Psoas muscle (tissue), 8 donors: Measurements from ENCODE around the gene G3BP1. TPM values are rescaled to one million over a fixed set of nuclear protein-coding genes. Genes with fewer than 3 reads are reported as not detected.

Experiments
- ATAC-seq, 4 donors: fragments of 200-7000 bp; cut with Tn5 transposase; one replicate each; pipeline ENCODE4 v1.9.1; 2020; ENCODE audit warnings: moderate library complexity in 3 of 4, mild to moderate bottlenecking in 2 of 4
- DNase-seq, 2 donors: peaks; one replicate each; pipeline ENCODE4 v3.0.0-alpha.2; 2020
- H3K27ac ChIP-seq: fragments of 200-600 bp; one replicate; pipeline ENCODE4 v1.8.0; 2022
- H3K27me3 ChIP-seq, 3 donors: fragments of 200-600 bp in 1 of 3; one replicate each; pipeline versions ENCODE4 v1.6.1 to v1.8.0; 2013 to 2022; ENCODE audit warnings: low read length in 2 of 3, mild to moderate bottlenecking in 2 of 3, moderate library complexity in 1 of 3; ENCODE audit not compliant: insufficient read depth in 3 of 3
- H3K36me3 ChIP-seq, 2 donors: fragments of 200-600 bp in 1 of 2; one replicate each; pipeline versions ENCODE4 v1.6.1 to v1.8.0; 2013 to 2022; ENCODE audit warnings: low read depth in 1 of 2, mild to moderate bottlenecking in 1 of 2, moderate library complexity in 1 of 2; ENCODE audit not compliant: insufficient read depth in 1 of 2
- H3K4me1 ChIP-seq: fragments of 200-600 bp; one replicate; pipeline ENCODE4 v1.8.0; 2022
- H3K4me3 ChIP-seq: fragments of 200-600 bp; one replicate; pipeline ENCODE4 v1.8.0; 2022; ENCODE audit warnings: mild to moderate bottlenecking
- H3K9me3 ChIP-seq: fragments of 200-600 bp; one replicate; pipeline ENCODE4 v1.8.0; 2022
- WGBS, 3 donors: extraction: QIAGEN DNeasy Blood & Tissue Kit; methylation state at CpG; one replicate each; pipeline versions ENCODE4 v1.1.6 to v1.1.7; 2013; 5-methylcytosine and 5-hydroxymethylcytosine counted together
- intact Hi-C, 2 donors: fragments of 100-400 bp; cut with DNase I; formaldehyde crosslinking; loops; one replicate each; pipeline versions ENCODE4 v1.11.0 to v1.14.2; 2022
- polyA plus RNA-seq, 3 donors: library from polyadenylated mRNA; stranded (reverse); fragments of 200-250 nt; gene quantifications; one replicate each; pipeline ENCODE4 v1.2.3, GENCODE V29; 2013
- total RNA-seq, 4 donors: library from RNA; stranded (reverse); fragmentation: NEBNext Ultra II Directional in 2 of 4; extraction: Animal tissue kit (Norgen Biotek cat#: 25700) in 2 of 4; gene quantifications; one replicate each; pipeline versions ENCODE4 v1.2.1 to v1.2.4, GENCODE V29; 2021 to 2023
- TF ChIP-seq, protein P1 (sequence below): fragments of 200-600 bp; IDR thresholded peaks from one replicate; pipeline ENCODE4 v1.8.0; 2022; ENCODE audit warnings: antibody characterized with exemption
- donor health status: healthy with polysubstance abuse.
- donor health status: DM: no; HTN: no; CAD: no; lungs with moderate emphysema.
- donor health status: Bipolar disorder and iron deficiency.
- donor health status: healthy.
- donor health status: DM: yes; HTN: yes; CAD: no.
- donor health status: DM: no; HTN: no; CAD: no.
- donor health status: DM: no; HTN: no; CAD: no.
- donor health status: DM: yes; HTN: yes; CAD: no.

The G3BP1 gene
- total and polyA plus RNA-seq, 7 donors, result 47.0 to 230 (median 132) TPM

DNA sequence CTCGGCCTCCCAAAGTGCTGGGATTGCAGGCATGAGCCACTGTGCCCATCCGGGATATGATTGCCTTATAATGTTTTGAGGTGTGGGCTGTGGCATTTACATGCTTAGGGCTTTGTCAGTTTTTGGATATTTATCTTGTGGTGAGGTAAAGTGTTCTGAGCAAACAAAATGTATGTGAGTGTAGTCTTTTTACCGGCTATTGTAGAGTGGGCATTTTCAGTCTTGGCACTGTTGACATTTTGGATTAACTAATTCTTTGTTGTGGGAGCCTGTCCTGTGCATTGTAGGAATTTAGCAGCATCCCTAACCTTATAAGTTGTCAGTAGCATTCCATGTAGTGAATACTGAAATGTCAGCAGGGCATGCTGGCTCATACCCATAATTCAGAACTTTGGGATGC lies 21.6 kb downstream of the G3BP1 start:
- TF ChIP-seq, protein P1, sequence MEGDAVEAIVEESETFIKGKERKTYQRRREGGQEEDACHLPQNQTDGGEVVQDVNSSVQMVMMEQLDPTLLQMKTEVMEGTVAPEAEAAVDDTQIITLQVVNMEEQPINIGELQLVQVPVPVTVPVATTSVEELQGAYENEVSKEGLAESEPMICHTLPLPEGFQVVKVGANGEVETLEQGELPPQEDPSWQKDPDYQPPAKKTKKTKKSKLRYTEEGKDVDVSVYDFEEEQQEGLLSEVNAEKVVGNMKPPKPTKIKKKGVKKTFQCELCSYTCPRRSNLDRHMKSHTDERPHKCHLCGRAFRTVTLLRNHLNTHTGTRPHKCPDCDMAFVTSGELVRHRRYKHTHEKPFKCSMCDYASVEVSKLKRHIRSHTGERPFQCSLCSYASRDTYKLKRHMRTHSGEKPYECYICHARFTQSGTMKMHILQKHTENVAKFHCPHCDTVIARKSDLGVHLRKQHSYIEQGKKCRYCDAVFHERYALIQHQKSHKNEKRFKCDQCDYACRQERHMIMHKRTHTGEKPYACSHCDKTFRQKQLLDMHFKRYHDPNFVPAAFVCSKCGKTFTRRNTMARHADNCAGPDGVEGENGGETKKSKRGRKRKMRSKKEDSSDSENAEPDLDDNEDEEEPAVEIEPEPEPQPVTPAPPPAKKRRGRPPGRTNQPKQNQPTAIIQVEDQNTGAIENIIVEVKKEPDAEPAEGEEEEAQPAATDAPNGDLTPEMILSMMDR, result no peak
- WGBS, 3 donors, result 92 to 97% (median 96%) methylated on average over 3 of the region's 3 CpGs
- DNase-seq, result no peak
- intact Hi-C loops, result no loop called here
- Histone ChIP-seq H3K9me3 (no peaks in the 10 kb centered on the region), H3K4me1 (no peaks in the 10 kb centered on the region), H3K4me3 (no peak overlapping the region), H3K27ac (no peak overlapping the region), H3K36me3 (peaks cover 17 to 99% of the 10 kb centered on the region in 2 donors), H3K27me3 (no peaks in the 10 kb centered on the region)
- ATAC-seq, result no peak

DNA sequence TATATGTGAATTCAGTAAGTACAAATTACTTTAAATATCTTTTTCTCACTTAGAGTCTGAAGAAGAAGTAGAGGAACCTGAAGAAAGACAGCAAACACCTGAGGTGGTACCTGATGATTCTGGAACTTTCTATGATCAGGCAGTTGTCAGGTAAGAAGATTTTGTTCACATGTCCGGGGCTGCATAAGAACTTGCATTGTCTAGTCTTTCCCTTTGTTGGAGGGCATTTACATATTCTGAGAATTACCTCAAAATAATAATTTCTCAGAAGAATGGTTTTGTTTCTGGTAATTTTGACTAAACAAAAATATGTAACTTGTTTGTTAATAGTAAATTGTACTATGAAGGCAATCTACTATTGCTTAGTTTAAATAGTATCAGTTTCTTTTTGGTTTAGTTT lies 23.7 kb downstream of the G3BP1 start:
- Histone ChIP-seq H3K9me3 (no peaks in the 10 kb centered on the region), H3K4me1 (no peaks in the 10 kb centered on the region), H3K4me3 (no peak overlapping the region), H3K27me3 (no peaks in the 10 kb centered on the region), H3K27ac (no peak overlapping the region), H3K36me3 (peaks cover 17 to 100% of the 10 kb centered on the region in 2 donors)
- DNase-seq (no peak), ATAC-seq (no peak)
- intact Hi-C loops, result no loop called here
- WGBS, 3 donors, result 89 to 95% (median 92%) methylated on average over 1 of the region's 1 CpG
- TF ChIP-seq, protein P1, result no peak

DNA sequence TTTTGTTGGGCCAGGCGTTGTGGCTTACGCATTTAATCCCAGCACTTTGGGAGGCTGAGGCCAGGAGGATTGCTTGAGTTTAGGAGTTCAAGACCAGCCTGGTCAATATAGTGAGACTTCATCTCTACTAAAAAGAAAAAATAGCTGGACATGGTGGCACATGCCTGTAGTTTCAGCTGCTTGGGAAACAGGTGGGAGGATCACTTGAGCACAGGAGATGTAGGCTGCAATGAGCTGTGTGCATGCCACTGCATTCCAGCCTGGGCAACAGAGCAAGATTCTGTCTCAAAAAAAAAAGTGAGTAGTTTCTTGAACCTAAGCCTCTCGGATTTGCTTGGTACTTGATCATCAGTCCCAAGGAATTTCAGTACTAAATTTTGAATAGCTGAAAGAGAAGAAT lies 26.9 kb downstream of the G3BP1 start:
- DNase-seq (no peak), ATAC-seq (peak; percentile 47 to 63 (median 56))
- intact Hi-C loops, result no loop called here
- no peak overlapping the region for H3K27ac ChIP-seq
- TF ChIP-seq, protein P1, result no peak
- H3K4me3 ChIP-seq, result no peak overlapping the region
- no peaks in the 10 kb centered on the region for H3K9me3 ChIP-seq
- peaks cover 12 to 100% of the 10 kb centered on the region in 2 donors for H3K36me3 ChIP-seq
- WGBS, 3 donors, result 66 to 76% (median 67%) methylated on average over 3 of the region's 3 CpGs
- no peaks in the 10 kb centered on the region for H3K4me1 ChIP-seq
- H3K27me3 ChIP-seq, result no peaks in the 10 kb centered on the region

DNA sequence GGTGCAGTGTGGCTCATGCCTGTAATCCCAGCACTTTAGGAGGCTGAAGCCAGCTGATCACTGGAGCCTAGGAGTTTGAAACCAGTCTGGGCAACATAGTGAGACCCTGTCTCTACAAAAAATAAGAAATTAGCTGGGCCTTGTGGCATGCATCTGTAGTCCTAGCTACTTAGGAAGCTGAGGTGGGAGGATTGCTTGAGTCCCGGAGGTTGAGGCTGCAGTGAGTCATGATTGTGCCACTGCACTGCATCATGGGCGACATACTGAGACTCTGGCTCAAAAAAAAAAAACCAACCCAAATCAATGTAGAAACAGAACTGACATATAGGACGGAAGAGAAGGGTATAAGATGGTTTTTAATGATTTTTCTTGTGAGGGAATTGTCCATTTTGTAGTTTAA lies 27.7 kb downstream of the G3BP1 start:
- TF ChIP-seq, protein P1, result no peak
- no peak for DNase-seq
- Histone ChIP-seq H3K9me3 (no peaks in the 10 kb centered on the region), H3K4me3 (no peak overlapping the region), H3K27ac (no peak overlapping the region), H3K27me3 (no peaks in the 10 kb centered on the region), H3K36me3 (peaks cover 10 to 100% of the 10 kb centered on the region in 2 donors), H3K4me1 (no peaks in the 10 kb centered on the region)
- WGBS, 3 donors, result 90 to 93% (median 93%) methylated on average over 3 of the region's 3 CpGs
- intact Hi-C loops, result no loop called here
- peak in 2 of 4 donors; percentile 46 to 54 for ATAC-seq

DNA sequence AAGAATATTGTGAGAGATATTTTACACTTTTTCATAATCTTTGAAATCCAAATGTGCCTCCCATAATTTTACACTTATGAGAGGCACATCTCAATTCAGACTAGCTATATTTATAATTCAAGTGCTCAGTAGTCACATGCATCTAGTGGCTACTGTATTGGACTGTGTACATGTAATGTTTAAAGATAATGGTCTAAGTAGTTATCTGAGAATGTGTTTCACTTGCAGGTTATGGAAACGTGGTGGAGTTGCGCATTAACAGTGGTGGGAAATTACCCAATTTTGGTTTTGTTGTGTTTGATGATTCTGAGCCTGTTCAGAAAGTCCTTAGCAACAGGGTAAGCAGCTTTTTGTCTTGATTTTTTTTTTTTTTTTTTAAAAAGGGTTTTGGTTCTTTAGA lies 28.8 kb downstream of the G3BP1 start:
- H3K36me3 ChIP-seq, result peaks cover 7 to 100% of the 10 kb centered on the region in 2 donors
- 81 to 95% (median 86%) methylated on average over 2 of the region's 2 CpGs for WGBS, 3 donors
- no peaks in the 10 kb centered on the region for H3K4me1 ChIP-seq
- TF ChIP-seq, protein P1, result no peak
- H3K4me3 ChIP-seq, result no peak overlapping the region
- intact Hi-C loops, result no loop called here
- ATAC-seq (no peak), DNase-seq (no peak)
- H3K9me3 ChIP-seq, result no peaks in the 10 kb centered on the region
- no peak overlapping the region for H3K27ac ChIP-seq
- no peaks in the 10 kb centered on the region for H3K27me3 ChIP-seq
